DND-41 (cell line): ENCODE results near the gene CNGA3.

Source experiments
- EZH2 ChIP-seq: IDR thresholded peaks from 3 replicates; pipeline ENCODE4 v1.6.1; 2012; ENCODE audit warnings: borderline replicate concordance, low read depth, mild to moderate bottlenecking, moderate library complexity, low read length, inconsistent platforms; ENCODE audit not compliant: severe bottlenecking
- TF ChIP-seq, protein P1 (sequence below): IDR thresholded peaks from 2 replicates; pipeline ENCODE4 v1.5.1; 2012; ENCODE audit warnings: borderline replicate concordance, low read length, moderate library complexity, mild to moderate bottlenecking; ENCODE audit not compliant: poor library complexity, severe bottlenecking; ENCODE audit errors: extremely low read depth

DNA sequence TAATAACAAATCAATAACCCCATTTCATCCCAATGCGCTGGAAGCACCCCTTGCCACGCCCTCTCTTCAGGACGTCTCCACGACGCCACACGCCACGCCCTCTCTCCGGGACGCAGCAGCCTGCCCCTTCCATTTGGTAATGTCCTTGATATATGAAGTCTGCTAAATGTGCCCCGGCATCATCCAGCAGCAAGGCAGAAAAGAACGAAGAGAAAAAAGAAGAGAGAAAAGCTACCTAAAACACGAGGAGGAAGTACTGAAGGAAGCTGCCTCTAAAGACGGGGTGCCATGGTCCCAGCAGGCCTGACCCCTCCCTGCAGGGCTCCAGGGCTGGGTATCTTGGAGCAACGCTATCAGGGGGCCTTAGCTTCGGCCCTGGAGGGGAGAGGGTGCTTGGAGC lies 41.8 kb downstream of the CNGA3 start:
- TF ChIP-seq, protein P1, sequence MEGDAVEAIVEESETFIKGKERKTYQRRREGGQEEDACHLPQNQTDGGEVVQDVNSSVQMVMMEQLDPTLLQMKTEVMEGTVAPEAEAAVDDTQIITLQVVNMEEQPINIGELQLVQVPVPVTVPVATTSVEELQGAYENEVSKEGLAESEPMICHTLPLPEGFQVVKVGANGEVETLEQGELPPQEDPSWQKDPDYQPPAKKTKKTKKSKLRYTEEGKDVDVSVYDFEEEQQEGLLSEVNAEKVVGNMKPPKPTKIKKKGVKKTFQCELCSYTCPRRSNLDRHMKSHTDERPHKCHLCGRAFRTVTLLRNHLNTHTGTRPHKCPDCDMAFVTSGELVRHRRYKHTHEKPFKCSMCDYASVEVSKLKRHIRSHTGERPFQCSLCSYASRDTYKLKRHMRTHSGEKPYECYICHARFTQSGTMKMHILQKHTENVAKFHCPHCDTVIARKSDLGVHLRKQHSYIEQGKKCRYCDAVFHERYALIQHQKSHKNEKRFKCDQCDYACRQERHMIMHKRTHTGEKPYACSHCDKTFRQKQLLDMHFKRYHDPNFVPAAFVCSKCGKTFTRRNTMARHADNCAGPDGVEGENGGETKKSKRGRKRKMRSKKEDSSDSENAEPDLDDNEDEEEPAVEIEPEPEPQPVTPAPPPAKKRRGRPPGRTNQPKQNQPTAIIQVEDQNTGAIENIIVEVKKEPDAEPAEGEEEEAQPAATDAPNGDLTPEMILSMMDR, result no peak
- TF ChIP-seq EZH2, result no peak
